IPS-15b (cell line): ENCODE measurements around the gene ZC3H4.
"Not testable (repeated sequence)": the region's sequence is repeated elsewhere in the genome, so short reads cannot be mapped to it uniquely, and the experiment has no call there.

Source experiments
- H3K27me3 ChIP-seq: one replicate; pipeline ENCODE4 v1.6.1; 2013; ENCODE audit warnings: low read length; ENCODE audit not compliant: control insufficient read depth, insufficient read depth
- H3K36me3 ChIP-seq: one replicate; pipeline ENCODE4 v1.6.1; 2013; ENCODE audit warnings: low read length; ENCODE audit not compliant: control insufficient read depth, insufficient read depth
- H3K4me1 ChIP-seq: one replicate; pipeline ENCODE4 v1.6.1; 2013; ENCODE audit warnings: mild to moderate bottlenecking, low read length; ENCODE audit not compliant: control insufficient read depth, insufficient read depth
- H3K4me3 ChIP-seq: one replicate; pipeline ENCODE4 v1.5.1; 2013; ENCODE audit warnings: low read depth, low read length
- H3K9ac ChIP-seq: one replicate; pipeline ENCODE4 v1.6.1; 2013; ENCODE audit warnings: low read depth, mild to moderate bottlenecking, low read length
- H3K9me3 ChIP-seq: one replicate; pipeline ENCODE4 v1.6.1; 2013; ENCODE audit warnings: mild to moderate bottlenecking, low read length; ENCODE audit not compliant: control insufficient read depth, insufficient read depth

Gene ZC3H4

DNA sequence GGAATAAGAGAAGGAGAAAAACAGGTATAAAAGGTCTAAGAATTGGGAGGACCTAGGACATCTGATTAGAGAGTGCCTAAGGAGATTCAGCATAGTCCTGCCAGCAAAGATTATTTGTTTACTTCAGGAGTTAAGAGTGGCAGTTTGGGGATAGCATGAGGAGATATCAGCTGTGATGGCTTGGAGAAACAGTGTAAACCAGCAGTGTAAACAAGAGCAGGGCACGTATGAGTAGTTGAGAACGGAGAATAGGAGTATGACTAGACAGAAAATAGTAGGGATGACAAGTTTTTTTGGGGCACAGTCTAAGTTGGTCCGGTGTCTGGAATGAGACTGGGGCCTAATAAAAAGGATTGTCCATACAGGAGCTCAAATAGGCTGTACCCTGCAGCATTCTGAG, 63.0 kb downstream of the ZC3H4 start:
- H3K4me1 ChIP-seq, H3K9ac ChIP-seq, H3K27me3 ChIP-seq, H3K36me3 ChIP-seq, H3K9me3 ChIP-seq, H3K4me3 ChIP-seq: not testable (repeated sequence)

GRCh38 chr19:47049307-47049700, 64.3 kb downstream of the ZC3H4 start:
- Histone ChIP-seq H3K9me3 (no peaks in the 10 kb centered on the region), H3K4me1 (peaks cover 2% of the 10 kb centered on the region), H3K36me3 (peaks cover 2% of the 10 kb centered on the region), H3K27me3 (no peaks in the 10 kb centered on the region), H3K9ac (no peak overlapping the region), H3K4me3 (peak overlapping the region; percentile 28)

- Histone ChIP-seq H3K27me3 (no peaks in the 10 kb centered on the region), H3K36me3 (peaks cover 2% of the 10 kb centered on the region), H3K4me1 (peaks cover 2% of the 10 kb centered on the region), H3K9me3 (no peaks in the 10 kb centered on the region), H3K9ac (peak overlapping the region; percentile 24), H3K4me3 (peak overlapping the region; percentile 84)
These were observed 65.7 kb downstream of the ZC3H4 start for GRCh38 chr19:47047763-47048405.

DNA sequence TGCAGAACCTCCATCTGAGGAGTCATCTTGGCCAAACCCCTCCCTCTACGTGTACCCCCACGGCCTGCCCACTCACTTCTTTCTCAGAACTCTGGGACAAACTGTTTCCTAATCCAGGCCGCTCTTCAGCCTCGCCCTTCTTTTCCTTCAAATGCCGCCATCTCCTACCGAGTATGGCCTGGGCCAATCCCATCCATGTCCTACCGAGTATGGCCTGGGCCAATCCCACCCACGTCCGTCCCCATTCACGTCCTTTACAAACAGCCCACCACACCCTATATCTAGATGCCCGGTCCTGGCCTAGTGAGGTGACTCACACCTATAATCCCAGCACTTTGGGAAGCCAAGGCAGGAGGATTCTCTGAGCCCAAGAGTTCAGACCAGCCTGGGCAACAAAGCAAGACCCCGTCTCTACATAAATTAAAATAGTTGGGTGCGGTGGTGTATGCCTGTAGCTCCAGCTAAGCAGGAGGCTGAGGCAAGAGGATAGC, 66.3 kb downstream of the ZC3H4 start:
- H3K36me3 ChIP-seq: peaks cover 2% of the 10 kb centered on the region
- H3K4me1 ChIP-seq: peaks cover 2% of the 10 kb centered on the region
- peak overlapping the region; percentile 84 for H3K4me3 ChIP-seq
- no peak overlapping the region for H3K9ac ChIP-seq
- H3K27me3 ChIP-seq: no peaks in the 10 kb centered on the region
- H3K9me3 ChIP-seq: no peaks in the 10 kb centered on the region

GRCh38 chr19:47045867-47046470, 67.6 kb downstream of the ZC3H4 start:
- H3K27me3 ChIP-seq: no peaks in the 10 kb centered on the region
- peaks cover 2% of the 10 kb centered on the region for H3K4me1 ChIP-seq
- no peaks in the 10 kb centered on the region for H3K9me3 ChIP-seq
- H3K9ac ChIP-seq: no peak overlapping the region
- H3K4me3 ChIP-seq: no peak overlapping the region
- H3K36me3 ChIP-seq: peaks cover 3% of the 10 kb centered on the region

- Histone ChIP-seq H3K27me3 (no peaks in the 10 kb centered on the region), H3K9ac (no peak overlapping the region), H3K4me3 (no peak overlapping the region), H3K36me3 (peaks cover 6% of the 10 kb centered on the region), H3K4me1 (peaks cover 2% of the 10 kb centered on the region), H3K9me3 (no peaks in the 10 kb centered on the region)
These were observed 68.4 kb downstream of the ZC3H4 start for GRCh38 chr19:47044946-47045866.

- H3K36me3 ChIP-seq: peaks cover 5% of the 10 kb centered on the region
- no peak overlapping the region for H3K4me3 ChIP-seq
- H3K9ac ChIP-seq: no peak overlapping the region
- H3K4me1 ChIP-seq: no peaks in the 10 kb centered on the region
- no peaks in the 10 kb centered on the region for H3K9me3 ChIP-seq
- H3K27me3 ChIP-seq: no peaks in the 10 kb centered on the region
These were observed 72.7 kb downstream of the ZC3H4 start for GRCh38 chr19:47040869-47041268.

GRCh38 chr19:47039239-47039874, 74.2 kb downstream of the ZC3H4 start:
- no peak overlapping the region for H3K9ac ChIP-seq
- peaks cover 3% of the 10 kb centered on the region for H3K4me1 ChIP-seq
- H3K4me3 ChIP-seq: no peak overlapping the region
- peaks cover 3% of the 10 kb centered on the region for H3K36me3 ChIP-seq
- no peaks in the 10 kb centered on the region for H3K27me3 ChIP-seq
- H3K9me3 ChIP-seq: no peaks in the 10 kb centered on the region

DNA sequence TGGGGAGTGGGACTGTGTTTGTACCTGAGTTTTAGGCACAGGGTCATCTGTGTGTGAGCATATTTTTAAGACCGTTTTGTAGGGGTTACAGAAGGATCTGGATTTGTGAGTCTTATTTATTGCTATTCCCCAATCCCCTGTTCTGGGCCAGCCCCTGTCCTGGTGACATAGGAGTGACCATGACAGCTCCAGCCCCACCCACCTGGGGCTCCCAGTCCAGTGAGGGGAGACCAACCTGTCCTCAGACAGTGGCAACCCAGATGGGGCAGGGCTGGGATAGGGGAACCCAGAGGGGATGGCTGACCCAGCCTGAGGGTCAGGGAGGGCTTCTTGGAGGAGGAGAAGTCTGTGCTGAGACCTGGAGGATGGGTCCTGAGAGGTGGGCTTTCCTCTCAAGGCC, 75.8 kb downstream of the ZC3H4 start:
- Histone ChIP-seq H3K9me3 (no peaks in the 10 kb centered on the region), H3K36me3 (peaks cover 3% of the 10 kb centered on the region), H3K27me3 (no peaks in the 10 kb centered on the region), H3K4me3 (no peak overlapping the region), H3K4me1 (peaks cover 3% of the 10 kb centered on the region), H3K9ac (no peak overlapping the region)

- Histone ChIP-seq H3K4me3 (peak overlapping the region; percentile 73), H3K9ac (no peak overlapping the region), H3K9me3 (no peaks in the 10 kb centered on the region), H3K4me1 (peaks cover 7% of the 10 kb centered on the region), H3K36me3 (peaks cover 3% of the 10 kb centered on the region), H3K27me3 (no peaks in the 10 kb centered on the region)
These were observed 77.4 kb downstream of the ZC3H4 start for GRCh38 chr19:47036097-47036651.
